ENCODE measurements around the gene CFAP410. TPM values are rescaled to one million over a fixed set of nuclear protein-coding genes. Genes with fewer than 3 reads are reported as not detected.

CFAP410 gene
- total RNA-seq, 1 experiment from 2014 or later: 19.3 TPM

DNA sequence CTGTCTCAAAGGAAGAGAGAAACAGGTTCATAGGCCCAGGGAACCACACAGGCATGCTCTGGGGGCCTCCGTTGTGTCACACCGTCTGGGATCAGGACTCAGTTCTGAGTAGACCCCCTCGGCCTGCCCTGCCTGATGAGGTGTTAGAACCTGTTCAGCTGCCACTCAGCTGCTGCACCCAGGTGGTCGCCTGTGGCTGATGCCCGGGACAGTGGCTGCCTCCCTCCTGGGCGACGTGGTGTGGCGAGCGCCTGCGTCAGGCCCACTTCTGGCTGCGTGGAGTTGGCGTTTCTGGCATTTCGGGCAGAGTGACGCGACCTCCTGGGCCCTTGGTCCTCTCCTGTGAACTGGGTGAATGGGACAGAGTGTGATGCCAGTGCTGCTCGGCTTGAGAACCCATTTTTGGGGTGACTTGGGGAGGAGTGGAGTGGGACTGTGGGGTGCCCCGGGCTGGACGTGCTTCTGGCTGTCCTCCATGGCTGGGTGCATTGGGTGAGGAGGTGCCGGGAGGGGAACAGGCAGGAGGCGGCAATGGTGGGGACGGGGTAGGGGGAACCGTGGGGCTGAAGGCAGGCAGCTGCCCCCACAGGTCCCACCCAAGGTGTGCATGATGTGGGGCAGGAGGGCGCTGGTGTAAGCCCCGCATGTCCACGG is 10.8 kb downstream of the CFAP410 start:
- no peak overlapping the region for H3K27ac Mint-ChIP-seq
- no peak overlapping the region for H3K4me3 Mint-ChIP-seq

DNA sequence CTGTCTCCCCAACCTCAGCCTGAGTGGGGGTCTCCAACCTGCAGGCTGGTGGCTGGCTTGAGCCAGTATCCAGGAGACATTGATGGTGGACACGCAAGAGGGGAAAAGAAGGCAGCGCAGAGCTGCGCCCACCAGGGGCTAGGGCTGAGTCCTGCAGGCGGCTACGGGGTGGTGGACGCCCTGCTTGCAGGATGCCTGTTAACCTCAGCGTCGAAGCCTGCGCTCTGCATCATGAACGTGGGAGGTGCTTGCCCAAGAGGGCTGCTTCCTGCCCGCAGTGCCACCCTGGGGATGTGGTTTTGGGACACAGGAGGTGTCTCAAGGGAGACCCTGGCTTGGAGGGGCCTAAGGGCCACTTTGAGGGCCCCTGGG is 11.6 kb downstream of the CFAP410 start:
- H3K4me1 Mint-ChIP-seq: no peaks in the 10 kb centered on the region
- POLR2A ChIA-PET: no interaction called here
- no peak for TF ChIP-seq NR2C2 (CRISPR knock-in tag; IDR thresholded peaks at IDR 0.05)
- no peak for TF ChIP-seq ZBTB21 (CRISPR knock-in tag; IDR thresholded peaks at IDR 0.05; ENCODE audit: borderline replicate concordance)
- TF ChIP-seq ZNF396 (CRISPR knock-in tag; IDR thresholded peaks at IDR 0.05; ENCODE audit: borderline replicate concordance): no peak
- TF ChIP-seq ETV6 (CRISPR knock-in tag; IDR thresholded peaks at IDR 0.05): no peak
- TF ChIP-seq, protein P1, sequence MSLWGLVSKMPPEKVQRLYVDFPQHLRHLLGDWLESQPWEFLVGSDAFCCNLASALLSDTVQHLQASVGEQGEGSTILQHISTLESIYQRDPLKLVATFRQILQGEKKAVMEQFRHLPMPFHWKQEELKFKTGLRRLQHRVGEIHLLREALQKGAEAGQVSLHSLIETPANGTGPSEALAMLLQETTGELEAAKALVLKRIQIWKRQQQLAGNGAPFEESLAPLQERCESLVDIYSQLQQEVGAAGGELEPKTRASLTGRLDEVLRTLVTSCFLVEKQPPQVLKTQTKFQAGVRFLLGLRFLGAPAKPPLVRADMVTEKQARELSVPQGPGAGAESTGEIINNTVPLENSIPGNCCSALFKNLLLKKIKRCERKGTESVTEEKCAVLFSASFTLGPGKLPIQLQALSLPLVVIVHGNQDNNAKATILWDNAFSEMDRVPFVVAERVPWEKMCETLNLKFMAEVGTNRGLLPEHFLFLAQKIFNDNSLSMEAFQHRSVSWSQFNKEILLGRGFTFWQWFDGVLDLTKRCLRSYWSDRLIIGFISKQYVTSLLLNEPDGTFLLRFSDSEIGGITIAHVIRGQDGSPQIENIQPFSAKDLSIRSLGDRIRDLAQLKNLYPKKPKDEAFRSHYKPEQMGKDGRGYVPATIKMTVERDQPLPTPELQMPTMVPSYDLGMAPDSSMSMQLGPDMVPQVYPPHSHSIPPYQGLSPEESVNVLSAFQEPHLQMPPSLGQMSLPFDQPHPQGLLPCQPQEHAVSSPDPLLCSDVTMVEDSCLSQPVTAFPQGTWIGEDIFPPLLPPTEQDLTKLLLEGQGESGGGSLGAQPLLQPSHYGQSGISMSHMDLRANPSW (CRISPR knock-in tag; conservative IDR thresholded peaks at IDR 0.05; ENCODE audit: low read depth): no peak
- TF ChIP-seq, protein P2, sequence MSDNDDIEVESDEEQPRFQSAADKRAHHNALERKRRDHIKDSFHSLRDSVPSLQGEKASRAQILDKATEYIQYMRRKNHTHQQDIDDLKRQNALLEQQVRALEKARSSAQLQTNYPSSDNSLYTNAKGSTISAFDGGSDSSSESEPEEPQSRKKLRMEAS (CRISPR knock-in tag; IDR thresholded peaks at IDR 0.05): no peak
- no peak for TF ChIP-seq OVOL2 (CRISPR knock-in tag; IDR thresholded peaks at IDR 0.05; ENCODE audit: borderline replicate concordance)
- TF ChIP-seq ESRRA (CRISPR knock-in tag; IDR thresholded peaks at IDR 0.05; ENCODE audit: borderline replicate concordance): no peak
- TF ChIP-seq, protein P3, sequence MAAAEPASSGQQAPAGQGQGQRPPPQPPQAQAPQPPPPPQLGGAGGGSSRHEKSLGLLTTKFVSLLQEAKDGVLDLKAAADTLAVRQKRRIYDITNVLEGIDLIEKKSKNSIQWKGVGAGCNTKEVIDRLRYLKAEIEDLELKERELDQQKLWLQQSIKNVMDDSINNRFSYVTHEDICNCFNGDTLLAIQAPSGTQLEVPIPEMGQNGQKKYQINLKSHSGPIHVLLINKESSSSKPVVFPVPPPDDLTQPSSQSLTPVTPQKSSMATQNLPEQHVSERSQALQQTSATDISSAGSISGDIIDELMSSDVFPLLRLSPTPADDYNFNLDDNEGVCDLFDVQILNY (CRISPR knock-in tag; IDR thresholded peaks at IDR 0.05): no peak
- TF ChIP-seq, protein P4, sequence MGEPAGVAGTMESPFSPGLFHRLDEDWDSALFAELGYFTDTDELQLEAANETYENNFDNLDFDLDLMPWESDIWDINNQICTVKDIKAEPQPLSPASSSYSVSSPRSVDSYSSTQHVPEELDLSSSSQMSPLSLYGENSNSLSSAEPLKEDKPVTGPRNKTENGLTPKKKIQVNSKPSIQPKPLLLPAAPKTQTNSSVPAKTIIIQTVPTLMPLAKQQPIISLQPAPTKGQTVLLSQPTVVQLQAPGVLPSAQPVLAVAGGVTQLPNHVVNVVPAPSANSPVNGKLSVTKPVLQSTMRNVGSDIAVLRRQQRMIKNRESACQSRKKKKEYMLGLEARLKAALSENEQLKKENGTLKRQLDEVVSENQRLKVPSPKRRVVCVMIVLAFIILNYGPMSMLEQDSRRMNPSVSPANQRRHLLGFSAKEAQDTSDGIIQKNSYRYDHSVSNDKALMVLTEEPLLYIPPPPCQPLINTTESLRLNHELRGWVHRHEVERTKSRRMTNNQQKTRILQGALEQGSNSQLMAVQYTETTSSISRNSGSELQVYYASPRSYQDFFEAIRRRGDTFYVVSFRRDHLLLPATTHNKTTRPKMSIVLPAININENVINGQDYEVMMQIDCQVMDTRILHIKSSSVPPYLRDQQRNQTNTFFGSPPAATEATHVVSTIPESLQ (CRISPR knock-in tag; IDR thresholded peaks at IDR 0.05): no peak
- TF ChIP-seq, protein P5, sequence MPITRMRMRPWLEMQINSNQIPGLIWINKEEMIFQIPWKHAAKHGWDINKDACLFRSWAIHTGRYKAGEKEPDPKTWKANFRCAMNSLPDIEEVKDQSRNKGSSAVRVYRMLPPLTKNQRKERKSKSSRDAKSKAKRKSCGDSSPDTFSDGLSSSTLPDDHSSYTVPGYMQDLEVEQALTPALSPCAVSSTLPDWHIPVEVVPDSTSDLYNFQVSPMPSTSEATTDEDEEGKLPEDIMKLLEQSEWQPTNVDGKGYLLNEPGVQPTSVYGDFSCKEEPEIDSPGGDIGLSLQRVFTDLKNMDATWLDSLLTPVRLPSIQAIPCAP (CRISPR knock-in tag; IDR thresholded peaks at IDR 0.05): no peak
- no peak for TF ChIP-seq TEAD1 (CRISPR knock-in tag; IDR thresholded peaks at IDR 0.05)
- TF ChIP-seq ZNF416 (CRISPR knock-in tag; IDR thresholded peaks at IDR 0.05): no peak
- TF ChIP-seq SMAD3 (CRISPR knock-in tag; IDR thresholded peaks at IDR 0.05; ENCODE audit: borderline replicate concordance): no peak
- TF ChIP-seq, protein P6, sequence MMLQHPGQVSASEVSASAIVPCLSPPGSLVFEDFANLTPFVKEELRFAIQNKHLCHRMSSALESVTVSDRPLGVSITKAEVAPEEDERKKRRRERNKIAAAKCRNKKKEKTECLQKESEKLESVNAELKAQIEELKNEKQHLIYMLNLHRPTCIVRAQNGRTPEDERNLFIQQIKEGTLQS (CRISPR knock-in tag; conservative IDR thresholded peaks at IDR 0.05): no peak
- TF ChIP-seq IRF2 (CRISPR knock-in tag; IDR thresholded peaks at IDR 0.05; ENCODE audit: borderline replicate concordance, low read depth): no peak
- TF ChIP-seq, protein P7, sequence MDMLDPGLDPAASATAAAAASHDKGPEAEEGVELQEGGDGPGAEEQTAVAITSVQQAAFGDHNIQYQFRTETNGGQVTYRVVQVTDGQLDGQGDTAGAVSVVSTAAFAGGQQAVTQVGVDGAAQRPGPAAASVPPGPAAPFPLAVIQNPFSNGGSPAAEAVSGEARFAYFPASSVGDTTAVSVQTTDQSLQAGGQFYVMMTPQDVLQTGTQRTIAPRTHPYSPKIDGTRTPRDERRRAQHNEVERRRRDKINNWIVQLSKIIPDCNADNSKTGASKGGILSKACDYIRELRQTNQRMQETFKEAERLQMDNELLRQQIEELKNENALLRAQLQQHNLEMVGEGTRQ (CRISPR knock-in tag; IDR thresholded peaks at IDR 0.05): no peak
- no peak for TF ChIP-seq ZNF138 (CRISPR knock-in tag; conservative IDR thresholded peaks at IDR 0.05)
- TF ChIP-seq, protein P8, sequence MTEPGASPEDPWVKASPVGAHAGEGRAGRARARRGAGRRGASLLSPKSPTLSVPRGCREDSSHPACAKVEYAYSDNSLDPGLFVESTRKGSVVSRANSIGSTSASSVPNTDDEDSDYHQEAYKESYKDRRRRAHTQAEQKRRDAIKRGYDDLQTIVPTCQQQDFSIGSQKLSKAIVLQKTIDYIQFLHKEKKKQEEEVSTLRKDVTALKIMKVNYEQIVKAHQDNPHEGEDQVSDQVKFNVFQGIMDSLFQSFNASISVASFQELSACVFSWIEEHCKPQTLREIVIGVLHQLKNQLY (CRISPR knock-in tag; IDR thresholded peaks at IDR 0.05): no peak
- no peak for TF ChIP-seq FOXK1 (CRISPR knock-in tag; IDR thresholded peaks at IDR 0.05)
- no peak overlapping the region for H3K4me3 Mint-ChIP-seq
- no peak for ATAC-seq
- no peaks in the 10 kb centered on the region for H3K27me3 Mint-ChIP-seq (ENCODE audit: low read depth)
- H3K9me3 Mint-ChIP-seq: no peaks in the 10 kb centered on the region
- DNase-seq (ENCODE audit: low spot score): no peak
- no peak overlapping the region for H3K27ac Mint-ChIP-seq
- CTCF ChIA-PET: no interaction called here
- H3K36me3 Mint-ChIP-seq: no peaks in the 10 kb centered on the region; the same call in 1 of the 2 replicates

More for the DNA sequence above, 10.8 kb downstream of the CFAP410 start:
- POLR2A ChIA-PET: no interaction called here
- ATAC-seq (no peak), DNase-seq (ENCODE audit: low spot score) (no peak)
- Mint-ChIP-seq H3K27me3 (ENCODE audit: low read depth) (no peaks in the 10 kb centered on the region), H3K9me3 (no peaks in the 10 kb centered on the region), H3K36me3 (no peaks in the 10 kb centered on the region), H3K4me1 (no peaks in the 10 kb centered on the region)
- TF ChIP-seq ZNF219 (CRISPR knock-in tag; IDR thresholded peaks at IDR 0.05; ENCODE audit: borderline replicate concordance) (no peak), ZNF263 (CRISPR knock-in tag; IDR thresholded peaks at IDR 0.05; ENCODE audit: low read depth) (no peak), SOX15 (CRISPR knock-in tag; IDR thresholded peaks at IDR 0.05) (no peak), CREB1 (CRISPR knock-in tag; IDR thresholded peaks at IDR 0.05) (no peak)
- CTCF ChIA-PET: interaction anchor here (0.5 kb wide), 1 partner anchor 102 kb away, joined by 4 read pairs; no protein-coding TSS in a partner anchor
